Panc1 (cell line): ENCODE data around the gene PPDPF.

ENCODE experiments used
- POLR2AphosphoS5 ChIP-seq: IDR thresholded peaks from 2 replicates; pipeline ENCODE4 v1.6.1; 2012; ENCODE audit warnings: mild to moderate bottlenecking, low read depth, low read length, moderate library complexity
- SIN3A ChIP-seq: IDR thresholded peaks from 2 replicates; pipeline ENCODE4 v1.6.1; 2012; ENCODE audit warnings: low read depth, mild to moderate bottlenecking, low read length, moderate library complexity, borderline replicate concordance; ENCODE audit not compliant: insufficient read depth

- TF ChIP-seq SIN3A (no peak), POLR2AphosphoS5 (no peak)
Observed at GRCh38 chr20:63501818-63502670, 18.5 kb upstream of the PPDPF start.
